GM18907 (cell line): Measurements from ENCODE around the gene GSTM3.
"Not testable (repeated sequence)": the region's sequence is repeated elsewhere in the genome, so short reads cannot be mapped to it uniquely, and the experiment has no call there.

ENCODE experiments used
- ATAC-seq: cut with Tn5 transposase; IDR thresholded peaks from one replicate; pipeline ENCODE4 v1.9.1; 2021; ENCODE audit warnings: mild to moderate bottlenecking, moderate library complexity; ENCODE audit not compliant: unreplicated experiment

GSTM3 gene

GRCh38 chr1:109762821-109763645 is 22.2 kb upstream of the GSTM3 start:
- no peak for ATAC-seq

GRCh38 chr1:109762039-109762585 is 21.3 kb upstream of the GSTM3 start:
- ATAC-seq, result no peak

- ATAC-seq, result no peak
These were observed 20.6 kb upstream of the GSTM3 start for GRCh38 chr1:109761227-109762038.

GRCh38 chr1:109760581-109761226 is 19.9 kb upstream of the GSTM3 start:
- no peak for ATAC-seq

GRCh38 chr1:109759513-109760334 is 18.9 kb upstream of the GSTM3 start:
- ATAC-seq, result no peak

- no peak for ATAC-seq
These were observed 17.3 kb upstream of the GSTM3 start for GRCh38 chr1:109757936-109758786.

- ATAC-seq, result no peak
These were observed 16.1 kb upstream of the GSTM3 start for GRCh38 chr1:109756848-109757521.

- ATAC-seq, result not testable (repeated sequence)
These were observed 15.5 kb upstream of the GSTM3 start for GRCh38 chr1:109756325-109756724.

- ATAC-seq, result no peak
These were observed 13.9 kb upstream of the GSTM3 start for GRCh38 chr1:109754738-109755137.

GRCh38 chr1:109751531-109752260 is 10.9 kb upstream of the GSTM3 start:
- no peak for ATAC-seq

GRCh38 chr1:109750920-109751319 is 10.1 kb upstream of the GSTM3 start:
- no peak for ATAC-seq

- ATAC-seq, result no peak
These were observed 9.5 kb upstream of the GSTM3 start for GRCh38 chr1:109750241-109750882.

GRCh38 chr1:109749221-109749620 is 8.4 kb upstream of the GSTM3 start:
- ATAC-seq, result no peak

- not testable (repeated sequence) for ATAC-seq
These were observed 7.5 kb upstream of the GSTM3 start for GRCh38 chr1:109748311-109748710.

- peak; percentile 90 for ATAC-seq
These were observed 862 bp downstream of the GSTM3 start for GRCh38 chr1:109739738-109740614.

GRCh38 chr1:109733236-109733870 is 7.5 kb downstream of the GSTM3 start:
- no peak for ATAC-seq
